Ishikawa (cell line): ENCODE results near the gene CTNNA3.

ENCODE experiments used
- CEBPB ChIP-seq: IDR thresholded peaks from 2 replicates; pipeline ENCODE4 v1.6.1; 2012
- CREB1 ChIP-seq: IDR thresholded peaks from 2 replicates; pipeline ENCODE4 v1.6.1; 2012; ENCODE audit warnings: low read depth
- EGR1 ChIP-seq: IDR thresholded peaks from 2 replicates; pipeline ENCODE4 v1.6.1; 2012
- EP300 ChIP-seq: IDR thresholded peaks from 2 replicates; pipeline ENCODE4 v1.6.1; 2012; ENCODE audit warnings: borderline replicate concordance
- FOXM1 ChIP-seq: IDR thresholded peaks from 2 replicates; pipeline ENCODE4 v1.6.1; 2012; ENCODE audit warnings: low read depth, borderline replicate concordance
- MAX ChIP-seq: IDR thresholded peaks from 2 replicates; pipeline ENCODE4 v1.6.1; 2012
- NFIC ChIP-seq: IDR thresholded peaks from 2 replicates; pipeline ENCODE4 v1.6.1; 2012
- RAD21 ChIP-seq: IDR thresholded peaks from 2 replicates; pipeline ENCODE4 v1.6.1; 2012; ENCODE audit warnings: low read depth
- REST ChIP-seq: IDR thresholded peaks from 2 replicates; pipeline ENCODE4 v1.6.1; 2012; ENCODE audit warnings: low read depth, mild to moderate bottlenecking
- TAF1 ChIP-seq: IDR thresholded peaks from 2 replicates; pipeline ENCODE4 v1.6.1; 2012; ENCODE audit warnings: low read depth, mild to moderate bottlenecking
- TCF12 ChIP-seq: IDR thresholded peaks from 2 replicates; pipeline ENCODE4 v1.6.1; 2012; ENCODE audit warnings: low read depth
- TEAD4 ChIP-seq: IDR thresholded peaks from 2 replicates; pipeline ENCODE4 v1.6.1; 2012
- USF1 ChIP-seq: IDR thresholded peaks from 2 replicates; pipeline ENCODE4 v1.6.1; 2012
- YY1 ChIP-seq: IDR thresholded peaks from 2 replicates; pipeline ENCODE4 v1.6.1; 2012; ENCODE audit warnings: low read depth
- ZBTB7A ChIP-seq: IDR thresholded peaks from 2 replicates; pipeline ENCODE4 v1.6.1; 2012; ENCODE audit warnings: low read depth

The CTNNA3 gene

GRCh38 chr10:65952086-65952485 is 1743.9 kb downstream of the CTNNA3 start:
- TF ChIP-seq CEBPB = no peak
- no peak for TF ChIP-seq ZBTB7A
- no peak for TF ChIP-seq FOXM1
- TF ChIP-seq CREB1 = no peak
- TF ChIP-seq TCF12 = no peak
- TF ChIP-seq NFIC = no peak
- TF ChIP-seq TEAD4 = no peak
- no peak for TF ChIP-seq RAD21
- no peak for TF ChIP-seq USF1
- TF ChIP-seq MAX = no peak

GRCh38 chr10:65950075-65950474 is 1745.9 kb downstream of the CTNNA3 start:
- TF ChIP-seq RAD21 (no peak), MAX (no peak), CREB1 (no peak), TEAD4 (no peak), EGR1 (no peak), TCF12 (no peak), CEBPB (no peak), FOXM1 (no peak), EP300 (no peak), YY1 (no peak), REST (no peak), NFIC (no peak)

- TF ChIP-seq MAX (no peak), FOXM1 (no peak), EP300 (no peak), TEAD4 (no peak), TAF1 (no peak), RAD21 (no peak), USF1 (no peak), NFIC (no peak), CEBPB (no peak), ZBTB7A (no peak), REST (no peak), EGR1 (no peak), TCF12 (no peak), CREB1 (no peak), YY1 (no peak)
These were observed 1746.5 kb downstream of the CTNNA3 start for GRCh38 chr10:65949526-65949925.

DNA sequence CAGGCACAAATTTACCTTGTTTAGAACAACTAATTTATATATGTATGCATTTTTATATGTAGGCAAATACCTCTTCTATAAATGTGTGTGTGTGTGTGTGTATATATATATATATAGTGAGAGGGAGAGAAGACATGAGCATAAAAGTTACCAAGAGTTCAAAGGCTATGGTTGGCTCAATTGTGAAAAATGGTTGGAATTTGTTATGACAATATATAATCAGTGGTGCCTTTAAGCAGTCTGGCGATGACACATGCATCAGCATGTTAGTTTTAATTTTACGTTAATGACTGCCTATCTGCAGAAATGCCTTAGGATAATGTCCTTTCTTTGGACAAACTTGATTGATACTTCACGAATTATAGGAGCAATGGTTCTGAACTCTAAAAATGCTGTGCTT is 1750.9 kb downstream of the CTNNA3 start:
- TF ChIP-seq YY1 (no peak), USF1 (no peak), RAD21 (no peak), FOXM1 (no peak), TEAD4 (no peak), EGR1 (no peak), MAX (no peak), TCF12 (no peak), TAF1 (no peak), REST (no peak), CEBPB (no peak), EP300 (no peak), ZBTB7A (no peak)
